Measurements from ENCODE around the gene TRAF1.

TRAF1 gene

GRCh38 chr9:120865809-120866208, 60.8 kb downstream of the TRAF1 start:
- TF ChIP-seq, protein P1, sequence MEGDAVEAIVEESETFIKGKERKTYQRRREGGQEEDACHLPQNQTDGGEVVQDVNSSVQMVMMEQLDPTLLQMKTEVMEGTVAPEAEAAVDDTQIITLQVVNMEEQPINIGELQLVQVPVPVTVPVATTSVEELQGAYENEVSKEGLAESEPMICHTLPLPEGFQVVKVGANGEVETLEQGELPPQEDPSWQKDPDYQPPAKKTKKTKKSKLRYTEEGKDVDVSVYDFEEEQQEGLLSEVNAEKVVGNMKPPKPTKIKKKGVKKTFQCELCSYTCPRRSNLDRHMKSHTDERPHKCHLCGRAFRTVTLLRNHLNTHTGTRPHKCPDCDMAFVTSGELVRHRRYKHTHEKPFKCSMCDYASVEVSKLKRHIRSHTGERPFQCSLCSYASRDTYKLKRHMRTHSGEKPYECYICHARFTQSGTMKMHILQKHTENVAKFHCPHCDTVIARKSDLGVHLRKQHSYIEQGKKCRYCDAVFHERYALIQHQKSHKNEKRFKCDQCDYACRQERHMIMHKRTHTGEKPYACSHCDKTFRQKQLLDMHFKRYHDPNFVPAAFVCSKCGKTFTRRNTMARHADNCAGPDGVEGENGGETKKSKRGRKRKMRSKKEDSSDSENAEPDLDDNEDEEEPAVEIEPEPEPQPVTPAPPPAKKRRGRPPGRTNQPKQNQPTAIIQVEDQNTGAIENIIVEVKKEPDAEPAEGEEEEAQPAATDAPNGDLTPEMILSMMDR (conservative IDR thresholded peaks at IDR 0.05; ENCODE audit: low read length), result no peak
- H3K4me3 ChIP-seq (ENCODE audit: low read length), result no peak overlapping the region
- DNase-seq (ENCODE audit: low read depth), result no peak

DNA sequence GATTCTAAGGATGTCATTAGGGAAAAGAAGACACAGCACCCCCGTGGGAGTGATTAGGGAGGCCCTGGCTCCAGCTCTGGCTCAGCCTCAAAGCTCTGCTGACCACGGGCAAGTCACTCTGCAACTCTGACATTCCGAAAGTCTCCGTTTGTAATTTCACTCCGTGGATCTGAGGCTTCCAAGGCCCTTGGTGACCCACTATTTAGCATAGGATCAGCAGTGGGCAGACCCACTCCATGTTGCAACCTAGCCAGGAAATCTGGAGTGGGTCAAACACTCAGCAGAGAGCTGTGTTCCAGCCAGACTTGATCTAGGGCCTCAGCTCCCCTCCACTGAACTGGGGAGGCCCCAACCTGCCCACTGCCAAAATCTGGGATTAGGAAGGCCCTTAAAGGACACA, 61.4 kb downstream of the TRAF1 start:
- TF ChIP-seq, protein P1 (conservative IDR thresholded peaks at IDR 0.05; ENCODE audit: low read length), result no peak
- no peak overlapping the region for H3K4me3 ChIP-seq (ENCODE audit: low read length)
- DNase-seq (ENCODE audit: low read depth), result no peak

- no peak overlapping the region for H3K4me3 ChIP-seq (ENCODE audit: low read length)
- no peak for DNase-seq (ENCODE audit: low read depth)
- TF ChIP-seq, protein P1 (conservative IDR thresholded peaks at IDR 0.05; ENCODE audit: low read length), result no peak
Measured at GRCh38 chr9:120864719-120865118, 61.9 kb downstream of the TRAF1 start.

GRCh38 chr9:120863833-120864232, 62.8 kb downstream of the TRAF1 start:
- H3K4me3 ChIP-seq (ENCODE audit: low read length), result no peak overlapping the region
- no peak for DNase-seq (ENCODE audit: low read depth)
- TF ChIP-seq, protein P1 (conservative IDR thresholded peaks at IDR 0.05; ENCODE audit: low read length), result no peak

DNA sequence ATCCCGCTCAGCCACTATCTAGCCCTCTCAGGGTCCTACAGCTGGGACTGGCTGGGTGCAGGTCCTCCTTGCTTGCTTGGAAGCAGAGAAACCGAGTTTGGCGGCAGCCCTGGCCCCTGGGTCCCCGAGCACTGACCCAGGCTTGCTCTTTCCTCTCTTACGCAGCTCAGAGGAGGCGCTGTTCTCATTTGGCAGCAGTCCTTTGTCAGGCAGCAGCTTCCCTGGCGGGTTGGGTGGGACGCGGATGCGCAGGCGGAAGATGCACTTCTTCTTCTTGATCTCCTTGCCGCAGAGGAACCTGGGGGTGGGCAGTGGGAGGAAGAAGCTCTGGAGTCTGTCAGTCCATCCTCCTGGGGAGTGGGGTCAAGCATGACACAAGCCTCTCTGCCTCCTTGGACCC, 64.1 kb downstream of the TRAF1 start:
- DNase-seq (ENCODE audit: low read depth), result no peak
- no peak overlapping the region for H3K4me3 ChIP-seq (ENCODE audit: low read length)
- TF ChIP-seq, protein P1 (conservative IDR thresholded peaks at IDR 0.05; ENCODE audit: low read length), result no peak

DNA sequence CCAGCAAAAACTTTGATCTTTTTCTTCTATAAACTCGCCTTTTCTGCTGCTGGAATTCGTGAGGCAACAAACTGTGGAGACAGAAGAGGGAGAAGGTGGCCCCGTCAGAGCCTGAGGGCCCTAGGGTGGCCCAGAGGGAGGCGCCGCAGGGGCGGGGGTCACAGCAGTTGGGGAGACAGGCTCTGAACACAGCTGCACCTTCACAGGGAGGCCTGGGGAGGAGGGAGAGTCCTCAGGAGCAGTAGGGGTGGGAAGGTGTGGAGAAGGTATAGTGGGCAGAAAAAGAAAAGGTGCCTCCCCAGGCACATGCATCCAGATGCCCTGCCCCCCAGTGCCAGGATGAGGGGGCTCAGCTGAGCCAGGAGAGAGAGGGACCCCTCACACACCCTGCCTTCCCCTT, 64.7 kb downstream of the TRAF1 start:
- TF ChIP-seq, protein P1 (conservative IDR thresholded peaks at IDR 0.05; ENCODE audit: low read length), result no peak
- no peak overlapping the region for H3K4me3 ChIP-seq (ENCODE audit: low read length)
- no peak for DNase-seq (ENCODE audit: low read depth)

- no peak for DNase-seq (ENCODE audit: low read depth)
- TF ChIP-seq, protein P1 (conservative IDR thresholded peaks at IDR 0.05; ENCODE audit: low read length), result no peak
- H3K4me3 ChIP-seq (ENCODE audit: low read length), result no peak overlapping the region
Measured at GRCh38 chr9:120860083-120860482, 66.5 kb downstream of the TRAF1 start.
